HEK293 (cell line): Measurements from ENCODE around the gene XKR3.

Experiments
- CTCF ChIA-PET: fragments of 350-600 bp; formaldehyde crosslinking; extraction: SDS; loops from one replicate; lab custom pipeline; 2021; ENCODE audit warnings: antibody characterized with exemption; lab: Yijun Ruan, JAX
- POLR2A ChIA-PET: fragments of 300-600 bp; formaldehyde crosslinking; extraction: SDS; loops from one replicate; lab custom pipeline; 2020; ENCODE audit warnings: antibody characterized with exemption, inconsistent platforms; lab: Yijun Ruan, JAX
- H3K27ac ChIP-seq: fragments of 200-500 bp; sonication (Bioruptor generic); 2 replicates; pipeline ENCODE4 v1.5.1; 2014; ENCODE audit warnings: low read depth, low read length, control low read depth, inconsistent platforms; ENCODE audit errors: extremely low read depth
- H3K36me3 ChIP-seq, 2 experiments: fragments of 200-500 bp in 1 of 2; sonication (Bioruptor generic) in 1 of 2; 1 replicate in 1 of 2; 2 replicates in 1 of 2; pipeline ENCODE4 v1.5.1; 2014 to 2017; ENCODE audit warnings: inconsistent platforms in 2 of 2, low read length in 2 of 2; ENCODE audit not compliant: control insufficient read depth in 2 of 2, insufficient read depth in 1 of 2
- H3K4me1 ChIP-seq: fragments of 200-500 bp; sonication (Bioruptor generic); 2 replicates; pipeline ENCODE4 v1.5.1; 2014; ENCODE audit warnings: mild to moderate bottlenecking, low read length, inconsistent platforms; ENCODE audit not compliant: control insufficient read depth, insufficient read depth
- H3K4me3 ChIP-seq: 2 replicates; pipeline ENCODE4 v1.5.1; 2011; ENCODE audit warnings: low read depth, mild to moderate bottlenecking, control low read depth, low read length, moderate library complexity
- H3K9me3 ChIP-seq: fragments of 200-500 bp; sonication (Bioruptor generic); 2 replicates; pipeline ENCODE4 v1.5.1; 2014; ENCODE audit warnings: low read depth, low read length, inconsistent platforms; ENCODE audit not compliant: control insufficient read depth, insufficient read depth
- ELK4 ChIP-seq: IDR thresholded peaks from 2 replicates; pipeline ENCODE4 v1.6.1; 2011; ENCODE audit warnings: mild to moderate bottlenecking, low read depth, low read length, borderline replicate concordance
- KLF10 ChIP-seq: fragments of 450-650 bp; IDR thresholded peaks from 2 replicates; pipeline ENCODE4 v1.5.1; 2018; ENCODE audit warnings: missing biosample characterization, mild to moderate bottlenecking, missing genetic modification characterization
- SALL2 ChIP-seq: fragments of 450-650 bp; formaldehyde crosslinking; IDR thresholded peaks from 2 replicates; pipeline ENCODE4 v1.5.0; 2017; ENCODE audit warnings: missing biosample characterization, mild to moderate bottlenecking, missing genetic modification characterization, borderline replicate concordance
- SP7 ChIP-seq: fragments of 450-650 bp; formaldehyde crosslinking; IDR thresholded peaks from 2 replicates; pipeline ENCODE4 v1.5.1; 2016; ENCODE audit warnings: missing biosample characterization, missing genetic modification characterization
- TRIM28 ChIP-seq: IDR thresholded peaks from 2 replicates; pipeline ENCODE4 v1.6.1; 2011; ENCODE audit warnings: low read length, control low read depth, borderline replicate concordance
- ZBTB48 ChIP-seq: fragments of 450-650 bp; formaldehyde crosslinking; IDR thresholded peaks from 2 replicates; pipeline ENCODE4 v1.5.1; 2016; ENCODE audit warnings: missing biosample characterization, missing genetic modification characterization
- ZNF112 ChIP-seq: fragments of 450-650 bp; formaldehyde crosslinking; IDR thresholded peaks from 2 replicates; pipeline ENCODE4 v1.5.0; 2017; ENCODE audit warnings: missing biosample characterization, missing genetic modification characterization
- ZNF138 ChIP-seq: fragments of 450-650 bp; formaldehyde crosslinking; IDR thresholded peaks from 2 replicates; pipeline ENCODE4 v1.5.1; 2016; ENCODE audit warnings: missing biosample characterization, missing genetic modification characterization, borderline replicate concordance
- ZNF140 ChIP-seq: fragments of 450-650 bp; formaldehyde crosslinking; IDR thresholded peaks from 2 replicates; pipeline ENCODE4 v1.5.1; 2016; ENCODE audit warnings: missing biosample characterization, missing genetic modification characterization
- ZNF18 ChIP-seq: fragments of 450-650 bp; formaldehyde crosslinking; IDR thresholded peaks from 2 replicates; pipeline ENCODE4 v1.5.1; 2016; ENCODE audit warnings: missing biosample characterization, missing genetic modification characterization
- ZNF221 ChIP-seq: fragments of 450-650 bp; formaldehyde crosslinking; IDR thresholded peaks from 2 replicates; pipeline ENCODE4 v1.5.1; 2017; ENCODE audit warnings: missing biosample characterization, missing genetic modification characterization, borderline replicate concordance
- ZNF341 ChIP-seq: fragments of 450-650 bp; formaldehyde crosslinking; IDR thresholded peaks from 2 replicates; pipeline ENCODE4; 2016; ENCODE audit warnings: low read depth, missing biosample characterization, missing genetic modification characterization
- ZNF362 ChIP-seq: fragments of 450-650 bp; formaldehyde crosslinking; IDR thresholded peaks from 2 replicates; pipeline ENCODE4 v1.5.1; 2016; ENCODE audit warnings: missing biosample characterization, missing genetic modification characterization
- ZNF48 ChIP-seq: fragments of 450-650 bp; formaldehyde crosslinking; IDR thresholded peaks from 2 replicates; pipeline ENCODE4 v1.5.1; 2016; ENCODE audit warnings: missing biosample characterization, missing genetic modification characterization
- ZNF521 ChIP-seq: fragments of 450-650 bp; formaldehyde crosslinking; IDR thresholded peaks from 2 replicates; pipeline ENCODE4 v1.5.1; 2017; ENCODE audit warnings: missing biosample characterization, mild to moderate bottlenecking, missing genetic modification characterization
- ZNF596 ChIP-seq: fragments of 450-650 bp; IDR thresholded peaks from 2 replicates; pipeline ENCODE4 v1.5.0; 2018; ENCODE audit warnings: missing biosample characterization, mild to moderate bottlenecking, missing genetic modification characterization, moderate library complexity
- ZNF654 ChIP-seq: fragments of 450-650 bp; formaldehyde crosslinking; IDR thresholded peaks from 2 replicates; pipeline ENCODE4 v1.5.1; 2016; ENCODE audit warnings: low read depth, missing biosample characterization, missing genetic modification characterization
- ZNF707 ChIP-seq: fragments of 450-650 bp; formaldehyde crosslinking; IDR thresholded peaks from 2 replicates; pipeline ENCODE4 v1.5.1; 2016; ENCODE audit warnings: missing biosample characterization, missing genetic modification characterization
- ZNF843 ChIP-seq: fragments of 450-650 bp; formaldehyde crosslinking; IDR thresholded peaks from 2 replicates; pipeline ENCODE4 v1.5.1; 2016; ENCODE audit warnings: missing biosample characterization, missing genetic modification characterization
- ZXDB ChIP-seq: fragments of 450-650 bp; formaldehyde crosslinking; IDR thresholded peaks from 2 replicates; pipeline ENCODE4 v1.5.1; 2016; ENCODE audit warnings: missing biosample characterization, missing genetic modification characterization

Gene XKR3

GRCh38 chr22:16789860-16790493 is 35.2 kb downstream of the XKR3 start:
- POLR2A ChIA-PET, result no interaction called here
- CTCF ChIA-PET, result interaction anchor here (0.6 kb wide), 1 partner anchor 96 kb away, joined by 4 read pairs; no protein-coding TSS in a partner anchor
- Histone ChIP-seq H3K9me3 (no peaks in the 10 kb centered on the region), H3K36me3 (no peaks in the 10 kb centered on the region), H3K4me3 (no peak overlapping the region), H3K27ac (no peak overlapping the region), H3K4me1 (no peaks in the 10 kb centered on the region)
- TF ChIP-seq KLF10 (tag by site-specific recombination) (no peak), ZNF140 (tag by site-specific recombination) (no peak), ZNF521 (tag by site-specific recombination) (no peak), ZNF112 (tag by site-specific recombination) (no peak), ZNF362 (tag by site-specific recombination) (no peak), ZNF221 (tag by site-specific recombination) (no peak), ZNF596 (tag by site-specific recombination) (no peak), SP7 (tag by site-specific recombination) (no peak), ZNF48 (tag by site-specific recombination) (no peak), ZNF843 (no peak), TRIM28 (no peak), ZBTB48 (no peak), SALL2 (tag by site-specific recombination) (no peak), ZNF18 (tag by site-specific recombination) (no peak), ZXDB (tag by site-specific recombination) (no peak)

GRCh38 chr22:16783930-16784354 is 41.3 kb downstream of the XKR3 start:
- no peaks in the 10 kb centered on the region for H3K9me3 ChIP-seq
- no peaks in the 10 kb centered on the region for H3K36me3 ChIP-seq
- H3K4me1 ChIP-seq, result no peaks in the 10 kb centered on the region
- POLR2A ChIA-PET, result no interaction called here
- H3K27ac ChIP-seq, result no peak overlapping the region
- H3K4me3 ChIP-seq, result no peak overlapping the region
- CTCF ChIA-PET, result interaction anchor here (0.5 to 2.4 kb wide), 12 partner anchors 9 to 632 kb away, joined by 3 to 12 read pairs (median 4); no protein-coding TSS in a partner anchor
- TF ChIP-seq ELK4 (no peak), ZNF341 (tag by site-specific recombination) (no peak), ZNF654 (tag by site-specific recombination) (0 out of 2 replicates have a peak, but pooled peaks have one; percentile 10), ZNF707 (tag by site-specific recombination) (no peak), ZNF138 (tag by site-specific recombination) (no peak)
